Progenitor cell of endocrine pancreas (in vitro differentiated cells): Measurements from ENCODE around the gene LTBP3. TPM values are rescaled to one million over a fixed set of nuclear protein-coding genes. Genes with fewer than 3 reads are reported as not detected.
A peak's percentile ranks its signal among the peaks of the same experiment; 100 is the strongest.

ENCODE experiments used
- DNase-seq: peaks from one replicate; pipeline ENCODE4 v3.0.0; 2021; ENCODE audit warnings: low spot score; ENCODE audit not compliant: unreplicated experiment
- H3K27ac Mint-ChIP-seq: 2 replicates; pipeline ENCODE4 v1.8.0; 2021; ENCODE audit warnings: mild to moderate bottlenecking, moderate library complexity, mixed read lengths
- H3K27me3 Mint-ChIP-seq: 2 replicates; pipeline ENCODE4 v1.8.0; 2021; ENCODE audit warnings: mixed read lengths
- H3K36me3 Mint-ChIP-seq: 2 replicates; pipeline ENCODE4 v1.8.0; 2022; ENCODE audit warnings: mixed read lengths; ENCODE audit not compliant: insufficient read depth
- H3K4me1 Mint-ChIP-seq: 2 replicates; pipeline ENCODE4 v1.8.0; 2021; ENCODE audit warnings: low read depth, mixed read lengths
- H3K4me3 Mint-ChIP-seq: 2 replicates; pipeline ENCODE4 v1.8.0; 2021; ENCODE audit warnings: low read depth, mild to moderate bottlenecking, moderate library complexity, mixed read lengths
- H3K9me3 Mint-ChIP-seq: 2 replicates; pipeline ENCODE4 v1.8.0; 2021; ENCODE audit warnings: low read depth, mixed read lengths
- CTCF ChIP-seq: fragments of 200-600 bp; sonication (generic); IDR thresholded peaks from one replicate; pipeline ENCODE4 v1.5.0; 2021; ENCODE audit warnings: antibody characterized with exemption, mild to moderate bottlenecking; ENCODE audit not compliant: unreplicated experiment
- total RNA-seq: library from RNA; stranded (reverse); gene quantifications from 2 replicates; pipeline ENCODE4 v1.2.1, GENCODE V29; 2021

Gene LTBP3
- total RNA-seq, 1 donor from 2014 or later = 55.3 TPM

GRCh38 chr11:65548395-65548794, 9.8 kb downstream of the LTBP3 start:
- Mint-ChIP-seq H3K9me3 (no peaks in the 10 kb centered on the region), H3K4me3 (peak overlapping the region; percentile 37), H3K36me3 (peaks cover 14% of the 10 kb centered on the region), H3K27ac (no peak overlapping the region), H3K27me3 (peaks cover 55% of the 10 kb centered on the region), H3K4me1 (peaks cover 24% of the 10 kb centered on the region)
- TF ChIP-seq CTCF = no peak
- DNase-seq = no peak

GRCh38 chr11:65547446-65548125, 10.6 kb downstream of the LTBP3 start:
- Mint-ChIP-seq H3K27me3 (peaks cover 58% of the 10 kb centered on the region), H3K4me3 (no peak overlapping the region), H3K36me3 (peaks cover 17% of the 10 kb centered on the region), H3K4me1 (peaks cover 22% of the 10 kb centered on the region), H3K9me3 (no peaks in the 10 kb centered on the region), H3K27ac (no peak overlapping the region)
- DNase-seq = no peak
- peak; percentile 14 for TF ChIP-seq CTCF

DNA sequence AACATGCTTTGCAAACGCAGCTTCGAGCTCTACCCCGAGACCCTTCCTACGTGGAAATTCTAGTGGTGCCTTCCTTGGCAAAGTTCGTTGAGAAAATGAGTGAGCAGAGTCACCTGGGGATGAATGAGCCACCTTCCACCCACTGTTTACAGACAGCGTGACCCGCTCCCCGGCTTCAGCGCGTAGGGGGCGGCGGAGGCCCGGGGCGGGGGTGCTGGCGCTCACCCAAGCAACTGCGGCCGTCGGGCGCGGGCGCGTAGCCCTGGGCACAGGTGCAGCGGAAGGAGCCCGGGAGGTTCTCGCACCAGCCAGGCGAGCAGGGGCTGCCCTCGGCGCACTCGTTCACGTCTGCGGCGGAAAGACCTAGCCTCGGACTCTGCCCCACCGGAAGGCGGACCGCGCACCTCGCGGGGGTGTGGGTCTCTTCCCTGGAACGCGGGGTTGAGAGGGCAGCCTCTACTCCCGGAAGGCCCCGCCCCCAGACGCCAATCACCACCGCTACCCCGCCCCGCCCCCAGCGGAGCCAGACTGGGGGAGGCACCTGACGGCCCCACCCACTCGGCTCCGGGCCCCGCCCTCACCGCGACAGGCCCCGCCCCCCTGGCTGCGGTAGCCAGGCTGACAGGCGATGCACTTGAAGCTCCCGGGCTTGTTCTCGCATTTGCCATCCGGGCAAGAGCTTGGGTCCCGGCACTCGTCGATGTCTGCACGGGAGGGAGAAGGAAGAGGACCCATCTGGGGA, 11.8 kb downstream of the LTBP3 start:
- Mint-ChIP-seq H3K4me3 (peak overlapping the region; percentile 58), H3K36me3 (peaks cover 17% of the 10 kb centered on the region), H3K27ac (no peak overlapping the region), H3K9me3 (no peaks in the 10 kb centered on the region), H3K27me3 (peaks cover 56% of the 10 kb centered on the region), H3K4me1 (peaks cover 13% of the 10 kb centered on the region)
- no peak for TF ChIP-seq CTCF
- peak; percentile 91 for DNase-seq

DNA sequence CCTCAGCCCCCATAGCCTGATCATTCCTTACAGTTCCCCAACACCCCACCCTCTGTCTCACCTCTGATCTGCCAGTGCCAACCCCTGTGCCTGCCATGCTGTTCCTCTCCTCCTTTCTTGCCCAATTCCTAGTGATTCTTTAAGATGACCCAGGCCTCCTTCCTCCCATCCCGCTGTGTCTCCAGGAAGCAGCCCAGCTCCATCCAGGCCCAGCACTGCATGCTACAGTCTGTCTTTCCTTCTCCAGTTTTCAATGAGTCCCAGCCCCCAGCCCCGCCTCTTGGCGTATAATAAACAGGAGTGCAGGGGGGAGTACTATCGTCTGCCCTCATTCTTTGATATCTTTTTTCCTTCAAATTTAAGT, 12.3 kb downstream of the LTBP3 start:
- H3K27me3 Mint-ChIP-seq = peaks cover 59% of the 10 kb centered on the region
- H3K27ac Mint-ChIP-seq = no peak overlapping the region
- TF ChIP-seq CTCF = no peak
- no peaks in the 10 kb centered on the region for H3K9me3 Mint-ChIP-seq
- H3K36me3 Mint-ChIP-seq = peaks cover 17% of the 10 kb centered on the region
- peaks cover 11% of the 10 kb centered on the region for H3K4me1 Mint-ChIP-seq
- peak overlapping the region; percentile 58 for H3K4me3 Mint-ChIP-seq
- DNase-seq = no peak

DNA sequence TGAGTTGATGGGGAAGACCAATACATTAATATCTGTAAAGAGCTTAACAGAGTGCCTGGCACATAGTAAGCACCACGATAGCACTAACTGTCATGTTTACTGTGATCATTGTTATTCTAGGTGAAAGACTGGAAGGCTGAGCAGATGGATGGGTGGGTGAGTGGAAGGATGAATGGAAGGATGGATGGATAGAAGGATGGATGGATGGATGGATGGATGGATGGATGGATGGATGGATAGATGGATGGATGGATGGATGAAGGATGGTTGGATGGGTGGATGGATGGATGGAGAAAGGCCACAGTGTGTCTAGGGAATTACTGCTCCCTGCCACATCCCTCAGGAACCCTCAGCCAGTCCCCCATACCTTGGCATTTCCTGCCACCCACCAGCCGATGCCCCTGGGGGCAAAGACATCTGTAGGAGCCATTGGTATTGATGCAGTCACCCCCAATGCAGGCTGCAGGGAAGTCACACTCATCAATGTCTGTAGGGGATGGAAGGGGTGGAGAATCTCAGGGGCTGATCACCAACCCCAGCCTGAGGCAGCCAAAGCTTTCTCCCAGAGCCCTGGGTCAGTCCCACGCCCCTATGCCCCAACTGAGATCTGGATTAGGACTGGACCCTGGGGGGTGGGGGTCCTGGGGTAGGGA, 15.3 kb downstream of the LTBP3 start:
- Mint-ChIP-seq H3K4me1 (peaks cover 10% of the 10 kb centered on the region), H3K36me3 (peaks cover 18% of the 10 kb centered on the region), H3K4me3 (no peak overlapping the region), H3K27me3 (peaks cover 54% of the 10 kb centered on the region), H3K27ac (no peak overlapping the region), H3K9me3 (no peaks in the 10 kb centered on the region)
- DNase-seq = no peak
- TF ChIP-seq CTCF = no peak
